ENCODE data around the gene MDM4. TPM values are rescaled to one million over a fixed set of nuclear protein-coding genes. Genes with fewer than 3 reads are reported as not detected.

Gene MDM4
- total RNA-seq, 2 donors from 2014 or later = 65.5 to 161 TPM

GRCh38 chr1:204562075-204562990 lies 46.1 kb downstream of the MDM4 start:
- H3K4me3 ChIP-seq (ENCODE audit: low read length) = no peak overlapping the region
- no peak overlapping the region for H3K4me3 Mint-ChIP-seq
- no peak overlapping the region for H3K9ac ChIP-seq (ENCODE audit: extremely low read depth, low read length, poor library complexity, severe bottlenecking)
- peaks cover 12% of the 10 kb centered on the region for H3K36me3 ChIP-seq (ENCODE audit: control insufficient read depth, insufficient read depth, low read length)
- peaks cover 2% of the 10 kb centered on the region for H3K36me3 Mint-ChIP-seq (ENCODE audit: low read depth)
- H3K27me3 ChIP-seq (ENCODE audit: control insufficient read depth, insufficient read depth, low read length, poor library complexity, severe bottlenecking) = no peaks in the 10 kb centered on the region
- no peaks in the 10 kb centered on the region for H3K9me3 Mint-ChIP-seq
- no peak overlapping the region for H3K27ac ChIP-seq (ENCODE audit: low read depth, low read length)
- H3K4me1 Mint-ChIP-seq = peaks cover 40% of the 10 kb centered on the region
- peaks cover 9% of the 10 kb centered on the region for H3K4me1 ChIP-seq (ENCODE audit: control insufficient read depth, insufficient read depth, low read length)
- no peaks in the 10 kb centered on the region for H3K9me3 ChIP-seq (ENCODE audit: control insufficient read depth, low read length)
- no peak for TF ChIP-seq CTCF (conservative IDR thresholded peaks at IDR 0.05)
- peaks cover 2% of the 10 kb centered on the region for H3K27me3 Mint-ChIP-seq (ENCODE audit: insufficient read depth)
- peak; percentile 44 for DNase-seq
- 93 to 97% methylated on average over 22 to 37 of the region's 37 CpGs for WGBS, 2 experiments (ENCODE audit: insufficient coverage in 1 of 2, insufficient read length in 1 of 2)
- H3K27ac Mint-ChIP-seq = no peak overlapping the region

- Histone ChIP-seq H3K4me3 (ENCODE audit: low read length) (no peak overlapping the region), H3K27ac (ENCODE audit: low read depth, low read length) (no peak overlapping the region), H3K4me1 (ENCODE audit: control insufficient read depth, insufficient read depth, low read length) (peaks cover 9% of the 10 kb centered on the region), H3K36me3 (ENCODE audit: control insufficient read depth, insufficient read depth, low read length) (peaks cover 8% of the 10 kb centered on the region), H3K9me3 (ENCODE audit: control insufficient read depth, low read length) (no peaks in the 10 kb centered on the region), H3K27me3 (ENCODE audit: control insufficient read depth, insufficient read depth, low read length, poor library complexity, severe bottlenecking) (no peaks in the 10 kb centered on the region), H3K9ac (ENCODE audit: extremely low read depth, low read length, poor library complexity, severe bottlenecking) (no peak overlapping the region)
- Mint-ChIP-seq H3K36me3 (ENCODE audit: low read depth) (peaks cover 2% of the 10 kb centered on the region), H3K27ac (no peak overlapping the region), H3K4me1 (peaks cover 40% of the 10 kb centered on the region), H3K27me3 (ENCODE audit: insufficient read depth) (peaks cover 2% of the 10 kb centered on the region), H3K4me3 (no peak overlapping the region), H3K9me3 (no peaks in the 10 kb centered on the region)
- DNase-seq = peak; percentile 41
- WGBS, 2 experiments (ENCODE audit: insufficient coverage in 1 of 2, insufficient read length in 1 of 2) = 85 to 90% methylated on average over 4 of the region's 4 CpGs
- TF ChIP-seq CTCF (conservative IDR thresholded peaks at IDR 0.05) = no peak
These were observed 47.1 kb downstream of the MDM4 start for GRCh38 chr1:204563307-204563706.

GRCh38 chr1:204563780-204564179 lies 47.6 kb downstream of the MDM4 start:
- WGBS, 2 experiments (ENCODE audit: insufficient coverage in 1 of 2, insufficient read length in 1 of 2) = 88 to 100% methylated on average over 3 of the region's 3 CpGs
- Histone ChIP-seq H3K9ac (ENCODE audit: extremely low read depth, low read length, poor library complexity, severe bottlenecking) (no peak overlapping the region), H3K27ac (ENCODE audit: low read depth, low read length) (no peak overlapping the region), H3K9me3 (ENCODE audit: control insufficient read depth, low read length) (no peaks in the 10 kb centered on the region), H3K27me3 (ENCODE audit: control insufficient read depth, insufficient read depth, low read length, poor library complexity, severe bottlenecking) (no peaks in the 10 kb centered on the region), H3K4me3 (ENCODE audit: low read length) (no peak overlapping the region), H3K4me1 (ENCODE audit: control insufficient read depth, insufficient read depth, low read length) (peaks cover 9% of the 10 kb centered on the region), H3K36me3 (ENCODE audit: control insufficient read depth, insufficient read depth, low read length) (peaks cover 3% of the 10 kb centered on the region)
- peaks cover 2% of the 10 kb centered on the region for H3K27me3 Mint-ChIP-seq (ENCODE audit: insufficient read depth)
- no peak overlapping the region for H3K27ac Mint-ChIP-seq
- no peaks in the 10 kb centered on the region for H3K9me3 Mint-ChIP-seq
- no peak overlapping the region for H3K4me3 Mint-ChIP-seq
- H3K36me3 Mint-ChIP-seq (ENCODE audit: low read depth) = peaks cover 2% of the 10 kb centered on the region
- no peak for TF ChIP-seq CTCF (conservative IDR thresholded peaks at IDR 0.05)
- DNase-seq = peak; percentile 38
- peaks cover 43% of the 10 kb centered on the region for H3K4me1 Mint-ChIP-seq
